ENCODE results near the gene PRICKLE2.

PRICKLE2 gene

GRCh38 chr3:64152676-64153466 is 72.4 kb downstream of the PRICKLE2 start:
- Histone ChIP-seq H3K27me3 (ENCODE audit: insufficient read depth, poor library complexity, severe bottlenecking) (no peaks in the 10 kb centered on the region), H3K4me1 (ENCODE audit: insufficient read depth, poor library complexity, severe bottlenecking) (peaks cover 5% of the 10 kb centered on the region), H3K4me3 (ENCODE audit: severe bottlenecking) (no peak overlapping the region), H3K27ac (ENCODE audit: poor library complexity, severe bottlenecking) (no peak overlapping the region), H3K36me3 (ENCODE audit: low read depth) (peaks cover 9% of the 10 kb centered on the region), H3K9me3 (ENCODE audit: severe bottlenecking) (no peaks in the 10 kb centered on the region)
- TF ChIP-seq CTCF (IDR thresholded peaks at IDR 0.05; ENCODE audit: poor library complexity, severe bottlenecking), result no peak
- DNase-seq (ENCODE audit: low spot score), result no peak
- no peak for ATAC-seq (ENCODE audit: low read depth)

GRCh38 chr3:64152086-64152485 is 73.2 kb downstream of the PRICKLE2 start:
- no peaks in the 10 kb centered on the region for H3K27me3 ChIP-seq (ENCODE audit: insufficient read depth, poor library complexity, severe bottlenecking)
- peaks cover 9% of the 10 kb centered on the region for H3K36me3 ChIP-seq (ENCODE audit: low read depth)
- no peak for DNase-seq (ENCODE audit: low spot score)
- ATAC-seq (ENCODE audit: low read depth), result no peak
- no peaks in the 10 kb centered on the region for H3K9me3 ChIP-seq (ENCODE audit: severe bottlenecking)
- H3K4me1 ChIP-seq (ENCODE audit: insufficient read depth, poor library complexity, severe bottlenecking), result peaks cover 5% of the 10 kb centered on the region
- H3K4me3 ChIP-seq (ENCODE audit: severe bottlenecking), result no peak overlapping the region
- no peak overlapping the region for H3K27ac ChIP-seq (ENCODE audit: poor library complexity, severe bottlenecking)
- no peak for TF ChIP-seq CTCF (IDR thresholded peaks at IDR 0.05; ENCODE audit: poor library complexity, severe bottlenecking)

- DNase-seq (ENCODE audit: low spot score) (no peak), ATAC-seq (ENCODE audit: low read depth) (no peak)
- Histone ChIP-seq H3K9me3 (ENCODE audit: severe bottlenecking) (no peaks in the 10 kb centered on the region), H3K4me3 (ENCODE audit: severe bottlenecking) (no peak overlapping the region), H3K27ac (ENCODE audit: poor library complexity, severe bottlenecking) (no peak overlapping the region), H3K36me3 (ENCODE audit: low read depth) (peaks cover 9% of the 10 kb centered on the region), H3K4me1 (ENCODE audit: insufficient read depth, poor library complexity, severe bottlenecking) (peaks cover 5% of the 10 kb centered on the region), H3K27me3 (ENCODE audit: insufficient read depth, poor library complexity, severe bottlenecking) (no peaks in the 10 kb centered on the region)
- TF ChIP-seq CTCF (IDR thresholded peaks at IDR 0.05; ENCODE audit: poor library complexity, severe bottlenecking), result no peak
Measured at GRCh38 chr3:64151342-64151871, 73.9 kb downstream of the PRICKLE2 start.

GRCh38 chr3:64150623-64151207 is 74.6 kb downstream of the PRICKLE2 start:
- TF ChIP-seq CTCF (IDR thresholded peaks at IDR 0.05; ENCODE audit: poor library complexity, severe bottlenecking), result no peak
- DNase-seq (ENCODE audit: low spot score) (no peak), ATAC-seq (ENCODE audit: low read depth) (peak; percentile 83)
- peaks cover 9% of the 10 kb centered on the region for H3K36me3 ChIP-seq (ENCODE audit: low read depth)
- no peak overlapping the region for H3K4me3 ChIP-seq (ENCODE audit: severe bottlenecking)
- H3K27me3 ChIP-seq (ENCODE audit: insufficient read depth, poor library complexity, severe bottlenecking), result no peaks in the 10 kb centered on the region
- H3K4me1 ChIP-seq (ENCODE audit: insufficient read depth, poor library complexity, severe bottlenecking), result peaks cover 5% of the 10 kb centered on the region
- H3K27ac ChIP-seq (ENCODE audit: poor library complexity, severe bottlenecking), result no peak overlapping the region
- H3K9me3 ChIP-seq (ENCODE audit: severe bottlenecking), result no peaks in the 10 kb centered on the region

GRCh38 chr3:64149886-64150285 is 75.4 kb downstream of the PRICKLE2 start:
- H3K4me3 ChIP-seq (ENCODE audit: severe bottlenecking), result no peak overlapping the region
- no peaks in the 10 kb centered on the region for H3K9me3 ChIP-seq (ENCODE audit: severe bottlenecking)
- ATAC-seq (ENCODE audit: low read depth) (no peak), DNase-seq (ENCODE audit: low spot score) (no peak)
- no peak overlapping the region for H3K27ac ChIP-seq (ENCODE audit: poor library complexity, severe bottlenecking)
- TF ChIP-seq CTCF (IDR thresholded peaks at IDR 0.05; ENCODE audit: poor library complexity, severe bottlenecking), result no peak
- H3K27me3 ChIP-seq (ENCODE audit: insufficient read depth, poor library complexity, severe bottlenecking), result no peaks in the 10 kb centered on the region
- H3K4me1 ChIP-seq (ENCODE audit: insufficient read depth, poor library complexity, severe bottlenecking), result peaks cover 5% of the 10 kb centered on the region
- peaks cover 9% of the 10 kb centered on the region for H3K36me3 ChIP-seq (ENCODE audit: low read depth)
